SK-N-SH (cell line): ENCODE measurements around the gene LIMA1. TPM values are rescaled to one million over a fixed set of nuclear protein-coding genes. Genes with fewer than 3 reads are reported as not detected.

Experiments
- CTCF ChIA-PET: fragments of 300-600, 350-600 bp; formaldehyde crosslinking; extraction: SDS; loops from one replicate; lab custom pipeline; 2021; lab: Yijun Ruan, JAX
- POLR2A ChIA-PET: fragments of 350-600 bp; sonication (Branson Sonifier 250); formaldehyde crosslinking; extraction: SDS; loops from one replicate; lab custom pipeline; 2020; ENCODE audit warnings: antibody characterized with exemption, inconsistent platforms; lab: Yijun Ruan, JAX
- DNase-seq: peaks from one replicate; pipeline ENCODE4 v3.0.0; 2012
- H2AFZ ChIP-seq: fragments of 200-600 bp; sonication (generic); 2 replicates; pipeline ENCODE4 v1.8.1; 2016; ENCODE audit warnings: antibody characterized with exemption, mild to moderate bottlenecking, low read depth
- H3F3A ChIP-seq: fragments of 200-600 bp; sonication (generic); replicated peaks from 2 replicates; pipeline ENCODE3; 2016; ENCODE audit warnings: antibody characterized with exemption, mild to moderate bottlenecking; ENCODE audit not compliant: insufficient read depth
- H3K27ac ChIP-seq, 2 experiments: fragments of 200-500 bp in 1 of 2; fragments of 200-600 bp in 1 of 2; sonication (Bioruptor generic) in 1 of 2; sonication (generic), shearing (Covaris generic) in 1 of 2; 2 replicates each; pipeline versions ENCODE4 v1.5.1 to v1.6.1; 2014 to 2016; ENCODE audit warnings: low read depth in 2 of 2, inconsistent platforms in 1 of 2, low read length in 1 of 2, mild to moderate bottlenecking in 1 of 2, mixed read lengths in 1 of 2
- H3K27me3 ChIP-seq: fragments of 200-600 bp; sonication (generic), shearing (Covaris generic); 2 replicates; pipeline ENCODE4 v1.6.1; 2016; ENCODE audit warnings: mixed run types; ENCODE audit not compliant: insufficient read depth
- H3K36me3 ChIP-seq, 2 experiments: fragments of 200-500 bp in 1 of 2; fragments of 200-600 bp in 1 of 2; sonication (Bioruptor generic) in 1 of 2; sonication (generic) in 1 of 2; replicated peaks in 1 of 2; 2 replicates each; pipeline versions ENCODE3 to v1.5.1; 2014 to 2016; ENCODE audit warnings: low read length in 1 of 2, mild to moderate bottlenecking in 1 of 2; ENCODE audit not compliant: insufficient read depth in 2 of 2, control insufficient read depth in 1 of 2
- H3K4me1 ChIP-seq, 2 experiments: fragments of 200-500 bp in 1 of 2; fragments of 200-600 bp in 1 of 2; sonication (Bioruptor generic) in 1 of 2; sonication (generic), shearing (Covaris generic) in 1 of 2; 2 replicates each; pipeline versions ENCODE4 v1.5.1 to v1.6.1; 2014 to 2016; ENCODE audit warnings: low read depth in 1 of 2, low read length in 1 of 2, mixed run types in 1 of 2; ENCODE audit not compliant: insufficient read depth in 2 of 2, control insufficient read depth in 1 of 2
- H3K4me2 ChIP-seq: fragments of 200-600 bp; sonication (generic), shearing (Covaris generic); 2 replicates; pipeline ENCODE4 v1.6.1; 2017; ENCODE audit warnings: mixed run types
- H3K4me3 ChIP-seq, 2 experiments: fragments of 200-500 bp in 1 of 2; fragments of 200-600 bp in 1 of 2; sonication (Bioruptor generic) in 1 of 2; sonication (generic), shearing (Covaris generic) in 1 of 2; 2 replicates each; pipeline versions ENCODE4 v1.5.1 to v1.8.1; 2014 to 2016; ENCODE audit warnings: low read depth in 2 of 2, inconsistent platforms in 1 of 2, low read length in 1 of 2, mild to moderate bottlenecking in 1 of 2, mixed read lengths in 1 of 2, moderate library complexity in 1 of 2
- H3K79me2 ChIP-seq: fragments of 200-600 bp; sonication (generic); 2 replicates; pipeline ENCODE4 v1.8.1; 2017; ENCODE audit warnings: mild to moderate bottlenecking; ENCODE audit not compliant: insufficient read depth
- H3K9ac ChIP-seq: fragments of 200-600 bp; sonication (generic); 2 replicates; pipeline ENCODE4 v1.6.1; 2017; ENCODE audit warnings: mixed run types
- H3K9me2 ChIP-seq: fragments of 200-600 bp; sonication (generic); 2 replicates; pipeline ENCODE4 v1.6.1; 2017; ENCODE audit warnings: mixed run types
- H3K9me3 ChIP-seq: fragments of 200-600 bp; sonication (generic); 2 replicates; pipeline ENCODE4 v1.6.1; 2017; ENCODE audit warnings: mixed run types, mild to moderate bottlenecking, moderate library complexity
- H4K20me1 ChIP-seq: fragments of 200-600 bp; sonication (generic); 2 replicates; pipeline ENCODE4 v1.6.1; 2017; ENCODE audit warnings: mild to moderate bottlenecking, mixed run types; ENCODE audit not compliant: insufficient read depth
- FOXJ3 ChIP-seq: sonication (generic); formaldehyde crosslinking; IDR thresholded peaks from 2 replicates; pipeline ENCODE4 v1.5.1; 2020; ENCODE audit warnings: mild to moderate bottlenecking, missing genetic modification reagents
- RAD21 ChIP-seq: IDR thresholded peaks from 2 replicates; pipeline ENCODE4 v1.6.1; 2012; ENCODE audit warnings: mild to moderate bottlenecking, low read length
- RFX5 ChIP-seq: IDR thresholded peaks from 2 replicates; pipeline ENCODE4 v1.6.1; 2012; ENCODE audit warnings: mild to moderate bottlenecking, improper control_type of control experiment, low read length
- SMC3 ChIP-seq: IDR thresholded peaks from 2 replicates; pipeline ENCODE4 v1.6.1; 2012; ENCODE audit warnings: low read depth, low read length, improper control_type of control experiment
- TEAD4 ChIP-seq: IDR thresholded peaks from 2 replicates; pipeline ENCODE4 v1.4.0; 2012; ENCODE audit warnings: mild to moderate bottlenecking, borderline replicate concordance; ENCODE audit not compliant: insufficient read depth
- YY1 ChIP-seq: IDR thresholded peaks from 2 replicates; pipeline ENCODE4 v1.4.0; 2012; ENCODE audit warnings: low read depth, mild to moderate bottlenecking
- WGBS: methylation state at CpG from one replicate; pipeline ENCODE4 v1.1.6; 2017; ENCODE audit warnings: low lambda C conversion rate; 5-methylcytosine and 5-hydroxymethylcytosine counted together
- polyA plus RNA-seq, 3 experiments: library from polyadenylated mRNA; depleted of rRNA; stranded (reverse); fragments of >200 nt; gene quantifications; 2 replicates each; pipeline ENCODE4 v1.2.3, GENCODE V29; 2012
- TF ChIP-seq, protein P1 (sequence below): IDR thresholded peaks from 2 replicates; pipeline ENCODE4 v1.4.0; 2012; ENCODE audit warnings: low read depth, borderline replicate concordance
- TF ChIP-seq, protein P2 (sequence below): IDR thresholded peaks from 2 replicates; pipeline ENCODE4 v1.4.0; 2012; ENCODE audit warnings: low read depth, borderline replicate concordance
- TF ChIP-seq, protein P3 (sequence below): fragments of 150-350 bp; IDR thresholded peaks from 2 replicates; pipeline ENCODE4 v1.6.1; 2017; ENCODE audit warnings: antibody characterized with exemption, low read length, low read depth, borderline replicate concordance
- TF ChIP-seq, protein P4 (sequence below): IDR thresholded peaks from 2 replicates; pipeline ENCODE4 v1.6.1; 2012; ENCODE audit warnings: mild to moderate bottlenecking, low read depth, low read length, moderate library complexity

LIMA1 gene
- polyA plus RNA-seq, 1 of the 3 experiments (the other 2 are of a cell fraction): 96.6 TPM

DNA sequence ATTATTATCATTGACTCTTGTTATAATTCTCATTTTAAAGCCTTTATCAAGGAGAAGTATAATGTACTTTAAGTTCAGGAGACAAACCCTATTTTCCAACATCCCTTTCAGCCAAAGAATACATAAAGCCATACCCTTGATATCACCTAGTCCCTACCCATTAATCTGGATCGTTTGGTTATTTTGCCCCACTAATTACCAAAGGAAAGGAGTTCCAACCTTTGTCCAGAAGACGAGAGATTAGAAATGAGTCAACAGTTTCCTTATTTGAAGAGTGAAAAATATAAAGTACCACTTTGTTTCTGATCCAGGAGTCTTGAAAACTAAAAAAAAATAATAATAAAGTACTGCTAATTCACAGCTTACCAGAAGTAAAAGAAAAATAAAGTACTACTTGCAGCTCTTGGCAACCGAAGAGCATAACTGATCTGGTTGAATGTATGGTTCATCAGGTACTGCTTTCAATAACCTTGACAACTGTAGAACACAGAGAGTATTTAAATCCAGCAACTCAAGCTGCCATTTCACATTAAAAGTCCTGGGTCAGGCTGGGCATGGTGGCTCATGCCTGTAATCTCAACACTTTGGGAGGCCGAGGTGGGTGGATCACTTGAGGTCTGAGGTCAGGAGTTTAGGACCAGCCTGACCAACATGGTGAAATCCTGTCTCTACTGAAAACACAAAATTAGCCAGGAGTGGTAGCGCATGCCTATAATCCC is 33.7 kb downstream of the LIMA1 start:
- Histone ChIP-seq H3K4me2 (no peak overlapping the region), H3K79me2 (no peaks in the 10 kb centered on the region; the same call in 1 of the 2 replicates), H3K27me3 (no peaks in the 10 kb centered on the region), H3K9me2 (no peaks in the 10 kb centered on the region), H3K4me1 (peaks cover 0 to 19% of the 10 kb centered on the region in 2 experiments; a peak in 3 of 4 replicates), H3K27ac (no peak overlapping the region), H3K36me3 (no peaks in the 10 kb centered on the region), H4K20me1 (no peaks in the 10 kb centered on the region), H3K4me3 (no peak overlapping the region), H2AFZ (no peak overlapping the region), H3K9me3 (no peaks in the 10 kb centered on the region), H3K9ac (no peak overlapping the region), H3F3A (peaks cover 19% of the 10 kb centered on the region)
- TF ChIP-seq, protein P1, sequence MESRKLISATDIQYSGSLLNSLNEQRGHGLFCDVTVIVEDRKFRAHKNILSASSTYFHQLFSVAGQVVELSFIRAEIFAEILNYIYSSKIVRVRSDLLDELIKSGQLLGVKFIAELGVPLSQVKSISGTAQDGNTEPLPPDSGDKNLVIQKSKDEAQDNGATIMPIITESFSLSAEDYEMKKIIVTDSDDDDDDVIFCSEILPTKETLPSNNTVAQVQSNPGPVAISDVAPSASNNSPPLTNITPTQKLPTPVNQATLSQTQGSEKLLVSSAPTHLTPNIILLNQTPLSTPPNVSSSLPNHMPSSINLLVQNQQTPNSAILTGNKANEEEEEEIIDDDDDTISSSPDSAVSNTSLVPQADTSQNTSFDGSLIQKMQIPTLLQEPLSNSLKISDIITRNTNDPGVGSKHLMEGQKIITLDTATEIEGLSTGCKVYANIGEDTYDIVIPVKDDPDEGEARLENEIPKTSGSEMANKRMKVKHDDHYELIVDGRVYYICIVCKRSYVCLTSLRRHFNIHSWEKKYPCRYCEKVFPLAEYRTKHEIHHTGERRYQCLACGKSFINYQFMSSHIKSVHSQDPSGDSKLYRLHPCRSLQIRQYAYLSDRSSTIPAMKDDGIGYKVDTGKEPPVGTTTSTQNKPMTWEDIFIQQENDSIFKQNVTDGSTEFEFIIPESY: no peak
- TF ChIP-seq, protein P2, sequence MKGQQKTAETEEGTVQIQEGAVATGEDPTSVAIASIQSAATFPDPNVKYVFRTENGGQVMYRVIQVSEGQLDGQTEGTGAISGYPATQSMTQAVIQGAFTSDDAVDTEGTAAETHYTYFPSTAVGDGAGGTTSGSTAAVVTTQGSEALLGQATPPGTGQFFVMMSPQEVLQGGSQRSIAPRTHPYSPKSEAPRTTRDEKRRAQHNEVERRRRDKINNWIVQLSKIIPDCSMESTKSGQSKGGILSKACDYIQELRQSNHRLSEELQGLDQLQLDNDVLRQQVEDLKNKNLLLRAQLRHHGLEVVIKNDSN: no peak
- TF ChIP-seq RAD21 (no peak), RFX5 (no peak), FOXJ3 (CRISPR knock-in tag) (no peak), YY1 (no peak), SMC3 (no peak), TEAD4 (no peak)
- TF ChIP-seq, protein P3, sequence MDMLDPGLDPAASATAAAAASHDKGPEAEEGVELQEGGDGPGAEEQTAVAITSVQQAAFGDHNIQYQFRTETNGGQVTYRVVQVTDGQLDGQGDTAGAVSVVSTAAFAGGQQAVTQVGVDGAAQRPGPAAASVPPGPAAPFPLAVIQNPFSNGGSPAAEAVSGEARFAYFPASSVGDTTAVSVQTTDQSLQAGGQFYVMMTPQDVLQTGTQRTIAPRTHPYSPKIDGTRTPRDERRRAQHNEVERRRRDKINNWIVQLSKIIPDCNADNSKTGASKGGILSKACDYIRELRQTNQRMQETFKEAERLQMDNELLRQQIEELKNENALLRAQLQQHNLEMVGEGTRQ: no peak
- TF ChIP-seq, protein P4, sequence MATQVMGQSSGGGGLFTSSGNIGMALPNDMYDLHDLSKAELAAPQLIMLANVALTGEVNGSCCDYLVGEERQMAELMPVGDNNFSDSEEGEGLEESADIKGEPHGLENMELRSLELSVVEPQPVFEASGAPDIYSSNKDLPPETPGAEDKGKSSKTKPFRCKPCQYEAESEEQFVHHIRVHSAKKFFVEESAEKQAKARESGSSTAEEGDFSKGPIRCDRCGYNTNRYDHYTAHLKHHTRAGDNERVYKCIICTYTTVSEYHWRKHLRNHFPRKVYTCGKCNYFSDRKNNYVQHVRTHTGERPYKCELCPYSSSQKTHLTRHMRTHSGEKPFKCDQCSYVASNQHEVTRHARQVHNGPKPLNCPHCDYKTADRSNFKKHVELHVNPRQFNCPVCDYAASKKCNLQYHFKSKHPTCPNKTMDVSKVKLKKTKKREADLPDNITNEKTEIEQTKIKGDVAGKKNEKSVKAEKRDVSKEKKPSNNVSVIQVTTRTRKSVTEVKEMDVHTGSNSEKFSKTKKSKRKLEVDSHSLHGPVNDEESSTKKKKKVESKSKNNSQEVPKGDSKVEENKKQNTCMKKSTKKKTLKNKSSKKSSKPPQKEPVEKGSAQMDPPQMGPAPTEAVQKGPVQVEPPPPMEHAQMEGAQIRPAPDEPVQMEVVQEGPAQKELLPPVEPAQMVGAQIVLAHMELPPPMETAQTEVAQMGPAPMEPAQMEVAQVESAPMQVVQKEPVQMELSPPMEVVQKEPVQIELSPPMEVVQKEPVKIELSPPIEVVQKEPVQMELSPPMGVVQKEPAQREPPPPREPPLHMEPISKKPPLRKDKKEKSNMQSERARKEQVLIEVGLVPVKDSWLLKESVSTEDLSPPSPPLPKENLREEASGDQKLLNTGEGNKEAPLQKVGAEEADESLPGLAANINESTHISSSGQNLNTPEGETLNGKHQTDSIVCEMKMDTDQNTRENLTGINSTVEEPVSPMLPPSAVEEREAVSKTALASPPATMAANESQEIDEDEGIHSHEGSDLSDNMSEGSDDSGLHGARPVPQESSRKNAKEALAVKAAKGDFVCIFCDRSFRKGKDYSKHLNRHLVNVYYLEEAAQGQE: no peak
- ChIA-PET POLR2A (no interaction called here), CTCF (no interaction called here)
- WGBS: 81% methylated on average over 5 of the region's 5 CpGs
- no peak for DNase-seq
